ENCODE results near the gene CCR4.
A peak's percentile ranks its signal among the peaks of the same experiment; 100 is the strongest.

CCR4 gene

GRCh38 chr3:32996755-32997091 is 45.3 kb downstream of the CCR4 start:
- TF ChIP-seq CTCF (IDR thresholded peaks at IDR 0.05; ENCODE audit: low read depth, low read length) = no peak
- H3K4me3 ChIP-seq (replicated peaks in 1 of 2; ENCODE audit: low read depth in 2 of 2, low read length in 2 of 2) = no peak overlapping the region
- DNase-seq (ENCODE audit: low read depth in 2 of 2) = no peak

GRCh38 chr3:32998631-32999451 is 47.4 kb downstream of the CCR4 start:
- no peak for TF ChIP-seq CTCF (IDR thresholded peaks at IDR 0.05; ENCODE audit: low read depth, low read length)
- no peak overlapping the region for H3K4me3 ChIP-seq (replicated peaks in 1 of 2; ENCODE audit: low read depth in 2 of 2, low read length in 2 of 2)
- DNase-seq (ENCODE audit: low read depth in 2 of 2) = no peak

DNA sequence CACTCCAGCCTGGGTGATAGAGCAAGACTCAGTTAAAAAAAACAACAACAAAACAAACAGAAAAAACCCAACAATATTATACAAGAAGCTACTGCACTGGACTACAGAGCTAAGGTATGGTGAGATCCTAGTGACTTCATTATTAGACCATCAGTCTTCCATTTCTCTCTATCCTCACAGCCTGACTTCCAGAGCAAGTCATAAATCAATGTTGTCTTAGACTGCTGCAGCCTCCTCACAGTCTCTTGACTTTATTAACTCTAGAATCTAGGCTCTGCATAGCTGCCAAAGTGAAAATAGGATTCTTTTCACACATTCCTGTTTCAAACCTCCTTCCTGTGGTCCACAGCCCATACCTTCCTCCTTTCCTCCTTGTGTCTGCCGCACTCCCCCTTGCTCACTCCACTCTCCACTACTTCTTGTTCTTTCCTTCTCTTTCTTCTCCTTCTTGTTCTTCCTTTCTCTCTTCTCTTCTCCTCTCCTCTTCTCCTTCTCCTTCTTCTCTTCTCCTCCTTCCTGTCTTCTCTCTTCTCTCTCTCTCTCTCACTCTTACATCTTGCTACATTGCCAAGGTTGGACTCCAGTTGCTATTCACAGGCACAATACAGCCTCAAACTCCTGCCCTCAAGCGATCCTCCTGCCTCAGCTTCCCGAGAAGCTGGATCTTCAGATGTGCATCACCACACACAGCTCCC is 49.4 kb downstream of the CCR4 start:
- DNase-seq (ENCODE audit: low read depth in 2 of 2) = no peak
- TF ChIP-seq CTCF (IDR thresholded peaks at IDR 0.05; ENCODE audit: low read depth, low read length) = no peak
- H3K4me3 ChIP-seq (replicated peaks in 1 of 2; ENCODE audit: low read depth in 2 of 2, low read length in 2 of 2) = no peak overlapping the region

DNA sequence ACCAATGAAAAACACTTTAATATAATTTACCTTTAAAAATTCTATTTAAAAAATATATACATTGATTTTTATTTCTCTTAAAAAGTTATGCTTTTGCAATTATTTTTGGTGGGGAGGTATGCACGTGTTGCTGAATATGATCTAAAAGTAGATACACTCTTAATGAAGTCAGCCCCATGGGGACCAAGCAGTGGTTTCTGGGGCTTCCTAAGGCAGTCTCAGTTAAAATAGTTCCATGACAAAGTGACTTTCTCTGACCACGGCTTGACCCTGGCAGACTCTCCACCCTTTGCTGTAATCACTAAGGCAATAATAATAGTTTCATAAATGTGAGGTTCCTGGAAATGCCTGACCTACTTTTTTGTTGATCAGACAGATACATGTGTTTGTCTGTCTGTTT is 50.4 kb downstream of the CCR4 start:
- no peak overlapping the region for H3K4me3 ChIP-seq (replicated peaks in 1 of 2; ENCODE audit: low read depth in 2 of 2, low read length in 2 of 2)
- peak in 1 of 2 donors; percentile 16 for DNase-seq (ENCODE audit: low read depth in 2 of 2)

DNA sequence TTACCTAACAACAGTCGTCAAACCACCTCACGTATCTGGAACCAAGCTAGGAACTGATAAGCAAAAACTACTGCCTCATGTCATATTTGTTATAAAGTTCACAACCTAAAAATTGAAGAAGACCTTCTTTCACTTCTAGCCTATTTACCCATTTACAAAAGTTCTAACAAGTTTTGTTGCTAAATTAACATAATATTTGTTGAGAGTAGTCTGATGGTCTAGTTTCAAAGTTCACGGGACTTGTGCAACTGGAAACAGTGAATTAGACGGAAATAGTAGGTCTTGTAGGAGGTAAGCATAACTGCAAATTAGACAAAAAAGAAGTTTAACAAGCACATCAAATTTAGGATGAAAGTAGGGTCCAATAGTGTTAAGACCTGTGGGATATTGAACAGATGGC is 51.9 kb downstream of the CCR4 start:
- no peak overlapping the region for H3K4me3 ChIP-seq (replicated peaks in 1 of 2; ENCODE audit: low read depth in 2 of 2, low read length in 2 of 2)
- TF ChIP-seq CTCF (IDR thresholded peaks at IDR 0.05; ENCODE audit: low read depth, low read length) = no peak
- no peak for DNase-seq (ENCODE audit: low read depth in 2 of 2)

More for the DNA sequence above, 50.4 kb downstream of the CCR4 start:
- no peak for TF ChIP-seq CTCF (IDR thresholded peaks at IDR 0.05; ENCODE audit: low read depth, low read length)

GRCh38 chr3:33004205-33004604 is 52.8 kb downstream of the CCR4 start:
- no peak overlapping the region for H3K4me3 ChIP-seq (replicated peaks in 1 of 2; ENCODE audit: low read depth in 2 of 2, low read length in 2 of 2)
- no peak for TF ChIP-seq CTCF (IDR thresholded peaks at IDR 0.05; ENCODE audit: low read depth, low read length)
- no peak for DNase-seq (ENCODE audit: low read depth in 2 of 2)
